ENCODE data around the gene APLF.
"Not testable (repeated sequence)": the region's sequence is repeated elsewhere in the genome, so short reads cannot be mapped to it uniquely, and the experiment has no call there.

Gene APLF

DNA sequence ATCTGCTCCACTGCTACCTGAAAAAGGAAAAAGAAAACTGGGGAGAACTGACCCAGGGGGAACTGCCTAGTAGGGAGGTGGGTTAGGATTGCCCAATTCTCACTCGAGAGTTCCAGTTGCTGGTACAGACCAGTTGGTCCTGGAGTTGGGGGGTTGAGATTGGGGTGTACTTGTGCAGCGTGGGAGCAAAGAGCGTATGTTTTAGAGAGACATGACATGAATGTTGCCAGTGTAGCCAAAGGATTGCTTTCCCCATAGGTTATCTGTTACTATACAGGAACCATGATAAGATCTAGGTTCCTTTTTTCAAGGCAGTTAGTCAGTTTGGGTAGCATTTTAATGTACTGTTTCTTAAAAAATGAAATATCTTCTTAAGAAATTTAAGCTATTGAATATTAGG lies 68.6 kb downstream of the APLF start:
- Histone ChIP-seq H3K27ac (ENCODE audit: low read length) (no peak overlapping the region), H3K9me3 (ENCODE audit: control insufficient read depth in 2 of 2, low read length in 2 of 2) (no peaks in the 10 kb centered on the region), H3K36me3 (ENCODE audit: control insufficient read depth in 2 of 2, insufficient read depth in 2 of 2, low read length in 2 of 2) (no peaks in the 10 kb centered on the region), H3K9ac (ENCODE audit: low read length in 2 of 2) (no peak overlapping the region), H3K4me3 (ENCODE audit: low read length in 2 of 2) (no peak overlapping the region), H3K27me3 (ENCODE audit: control insufficient read depth in 1 of 2, insufficient read depth in 2 of 2, low read length in 2 of 2) (no peaks in the 10 kb centered on the region), H3K4me1 (ENCODE audit: control insufficient read depth, insufficient read depth, low read length) (no peaks in the 10 kb centered on the region)

DNA sequence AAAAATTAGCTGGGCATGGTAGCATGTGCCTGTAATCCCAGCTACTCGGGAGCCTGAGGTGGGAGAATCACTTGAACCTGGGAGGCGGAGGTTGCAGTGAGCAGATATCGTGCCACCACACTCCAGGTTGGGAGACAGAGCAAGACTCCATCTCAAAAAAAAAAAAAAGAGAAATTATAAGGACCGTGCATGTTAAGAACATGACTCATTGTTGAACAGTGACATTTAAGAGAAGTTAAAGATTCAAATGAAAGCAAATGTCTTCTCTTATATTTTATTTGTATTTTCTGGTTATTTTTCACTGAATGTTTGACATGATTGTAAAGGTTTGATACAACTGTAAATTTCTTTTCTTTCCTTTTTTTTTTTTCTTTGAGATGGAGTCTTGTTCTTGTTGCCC lies 69.6 kb downstream of the APLF start:
- Histone ChIP-seq H3K4me1 (ENCODE audit: control insufficient read depth, insufficient read depth, low read length) (no peaks in the 10 kb centered on the region), H3K27ac (ENCODE audit: low read length) (no peak overlapping the region), H3K27me3 (ENCODE audit: control insufficient read depth in 1 of 2, insufficient read depth in 2 of 2, low read length in 2 of 2) (no peaks in the 10 kb centered on the region), H3K9ac (ENCODE audit: low read length in 2 of 2) (no peak overlapping the region), H3K36me3 (ENCODE audit: control insufficient read depth in 2 of 2, insufficient read depth in 2 of 2, low read length in 2 of 2) (no peaks in the 10 kb centered on the region), H3K9me3 (ENCODE audit: control insufficient read depth in 2 of 2, low read length in 2 of 2) (no peaks in the 10 kb centered on the region), H3K4me3 (ENCODE audit: low read length in 2 of 2) (no peak overlapping the region)

DNA sequence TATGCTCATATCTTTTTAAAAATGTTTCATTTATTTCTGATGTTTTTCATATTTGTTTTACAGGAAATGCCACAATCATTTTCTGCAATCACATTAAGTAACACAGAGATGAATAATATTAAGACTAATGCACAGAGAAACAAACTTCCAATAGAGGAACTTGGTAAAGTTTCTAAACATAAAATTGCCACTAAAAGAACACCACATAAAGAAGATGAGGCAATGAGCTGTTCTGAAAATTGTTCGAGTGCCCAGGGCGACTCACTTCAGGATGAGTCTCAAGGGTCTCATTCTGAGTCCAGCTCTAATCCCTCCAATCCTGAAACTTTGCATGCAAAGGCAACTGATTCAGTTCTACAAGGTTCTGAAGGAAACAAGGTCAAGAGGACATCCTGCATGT lies 70.4 kb downstream of the APLF start:
- no peaks in the 10 kb centered on the region for H3K4me1 ChIP-seq (ENCODE audit: control insufficient read depth, insufficient read depth, low read length)
- no peak overlapping the region for H3K27ac ChIP-seq (ENCODE audit: low read length)
- H3K9me3 ChIP-seq (ENCODE audit: control insufficient read depth in 2 of 2, low read length in 2 of 2): no peaks in the 10 kb centered on the region
- H3K36me3 ChIP-seq (ENCODE audit: control insufficient read depth in 2 of 2, insufficient read depth in 2 of 2, low read length in 2 of 2): no peaks in the 10 kb centered on the region
- no peak overlapping the region for H3K9ac ChIP-seq (ENCODE audit: low read length in 2 of 2)
- H3K27me3 ChIP-seq (ENCODE audit: control insufficient read depth in 1 of 2, insufficient read depth in 2 of 2, low read length in 2 of 2): no peaks in the 10 kb centered on the region
- no peak overlapping the region for H3K4me3 ChIP-seq (ENCODE audit: low read length in 2 of 2)

DNA sequence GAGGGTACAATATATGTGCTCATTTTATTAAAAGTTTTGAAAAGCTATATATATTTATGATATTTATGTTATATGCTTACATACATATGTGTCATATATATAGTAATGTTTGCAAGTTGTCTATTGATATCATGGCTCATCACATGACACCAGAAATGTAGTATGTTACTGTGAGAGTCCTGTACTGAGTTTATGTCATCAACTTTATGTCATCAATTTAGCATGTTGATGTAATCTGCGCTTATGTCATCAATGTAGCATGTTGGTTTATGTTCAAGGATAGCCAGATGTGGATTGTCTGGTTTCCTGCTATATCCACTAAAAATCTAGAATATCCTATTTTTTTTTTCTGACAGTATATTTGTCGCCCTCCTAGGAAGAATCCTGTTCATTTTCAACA lies 77.4 kb downstream of the APLF start:
- H3K27me3 ChIP-seq (ENCODE audit: control insufficient read depth in 1 of 2, insufficient read depth in 2 of 2, low read length in 2 of 2): no peaks in the 10 kb centered on the region
- H3K9ac ChIP-seq (ENCODE audit: low read length in 2 of 2): no peak overlapping the region
- no peak overlapping the region for H3K4me3 ChIP-seq (ENCODE audit: low read length in 2 of 2)
- H3K36me3 ChIP-seq (ENCODE audit: control insufficient read depth in 2 of 2, insufficient read depth in 2 of 2, low read length in 2 of 2): peaks cover 0 to 2% of the 10 kb centered on the region in 2 donors
- no peaks in the 10 kb centered on the region for H3K4me1 ChIP-seq (ENCODE audit: control insufficient read depth, insufficient read depth, low read length)
- no peaks in the 10 kb centered on the region for H3K9me3 ChIP-seq (ENCODE audit: control insufficient read depth in 2 of 2, low read length in 2 of 2)
- H3K27ac ChIP-seq (ENCODE audit: low read length): no peak overlapping the region

- Histone ChIP-seq H3K27ac (ENCODE audit: low read length) (no peak overlapping the region), H3K9me3 (ENCODE audit: control insufficient read depth in 2 of 2, low read length in 2 of 2) (no peaks in the 10 kb centered on the region), H3K27me3 (ENCODE audit: control insufficient read depth in 1 of 2, insufficient read depth in 2 of 2, low read length in 2 of 2) (no peaks in the 10 kb centered on the region), H3K4me3 (ENCODE audit: low read length in 2 of 2) (no peak overlapping the region), H3K9ac (ENCODE audit: low read length in 2 of 2) (no peak overlapping the region), H3K4me1 (ENCODE audit: control insufficient read depth, insufficient read depth, low read length) (no peaks in the 10 kb centered on the region), H3K36me3 (ENCODE audit: control insufficient read depth in 2 of 2, insufficient read depth in 2 of 2, low read length in 2 of 2) (peaks cover 0 to 2% of the 10 kb centered on the region in 2 donors)
Observed at GRCh38 chr2:68548396-68548795, 81.0 kb downstream of the APLF start.

DNA sequence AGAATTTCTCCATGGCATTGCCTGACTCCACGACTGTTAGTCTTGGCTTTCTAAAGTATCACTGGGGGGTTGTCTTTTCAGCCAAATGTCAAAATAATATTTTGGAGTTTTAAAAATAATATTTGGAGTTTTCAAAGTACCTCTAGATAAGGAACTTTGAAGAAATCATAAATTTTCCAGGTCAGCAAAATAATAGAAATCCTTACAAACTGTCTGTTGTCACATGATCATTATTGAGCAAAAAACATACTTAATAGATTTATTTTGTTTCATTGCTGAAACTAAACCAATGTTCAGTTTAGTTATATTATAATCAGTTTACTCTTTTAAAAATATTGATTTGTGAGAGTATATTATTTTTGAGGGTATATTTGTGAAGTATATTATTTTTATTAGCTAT lies 85.7 kb downstream of the APLF start:
- H3K27me3 ChIP-seq (ENCODE audit: control insufficient read depth in 1 of 2, insufficient read depth in 2 of 2, low read length in 2 of 2): no peaks in the 10 kb centered on the region
- no peak overlapping the region for H3K9ac ChIP-seq (ENCODE audit: low read length in 2 of 2)
- H3K9me3 ChIP-seq (ENCODE audit: control insufficient read depth in 2 of 2, low read length in 2 of 2): no peaks in the 10 kb centered on the region
- H3K36me3 ChIP-seq (ENCODE audit: control insufficient read depth in 2 of 2, insufficient read depth in 2 of 2, low read length in 2 of 2): no peaks in the 10 kb centered on the region
- no peak overlapping the region for H3K4me3 ChIP-seq (ENCODE audit: low read length in 2 of 2)
- H3K27ac ChIP-seq (ENCODE audit: low read length): no peak overlapping the region
- no peaks in the 10 kb centered on the region for H3K4me1 ChIP-seq (ENCODE audit: control insufficient read depth, insufficient read depth, low read length)

GRCh38 chr2:68555425-68556206 lies 88.2 kb downstream of the APLF start:
- not testable (repeated sequence) for H3K27ac ChIP-seq (ENCODE audit: low read length); H3K27me3 ChIP-seq (ENCODE audit: control insufficient read depth in 1 of 2, insufficient read depth in 2 of 2, low read length in 2 of 2); H3K36me3 ChIP-seq (ENCODE audit: control insufficient read depth in 2 of 2, insufficient read depth in 2 of 2, low read length in 2 of 2); H3K4me3 ChIP-seq (ENCODE audit: low read length in 2 of 2); H3K4me1 ChIP-seq (ENCODE audit: control insufficient read depth, insufficient read depth, low read length); H3K9ac ChIP-seq (ENCODE audit: low read length in 2 of 2); H3K9me3 ChIP-seq (ENCODE audit: control insufficient read depth in 2 of 2, low read length in 2 of 2)

DNA sequence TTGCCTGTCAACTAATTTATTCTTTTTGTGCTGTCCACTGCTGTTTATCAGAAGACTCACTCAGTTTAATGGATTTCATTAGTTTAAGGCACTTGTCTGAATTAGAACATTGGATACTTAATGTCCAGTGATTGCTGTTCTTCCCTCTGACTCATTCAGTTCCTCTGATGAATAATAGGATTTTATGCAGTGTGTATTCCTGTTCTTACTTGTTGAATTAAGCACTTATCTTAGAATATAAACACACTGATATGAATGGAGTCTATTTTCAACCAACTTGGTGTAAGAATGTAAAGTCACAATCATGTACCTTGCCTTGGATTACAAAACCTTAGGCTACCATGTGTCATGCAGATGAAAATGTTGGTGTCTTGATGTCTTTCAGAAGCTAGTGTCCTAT lies 89.0 kb downstream of the APLF start:
- Histone ChIP-seq H3K4me3 (ENCODE audit: low read length in 2 of 2) (no peak overlapping the region), H3K27ac (ENCODE audit: low read length) (no peak overlapping the region), H3K27me3 (ENCODE audit: control insufficient read depth in 1 of 2, insufficient read depth in 2 of 2, low read length in 2 of 2) (no peaks in the 10 kb centered on the region), H3K4me1 (ENCODE audit: control insufficient read depth, insufficient read depth, low read length) (no peaks in the 10 kb centered on the region), H3K36me3 (ENCODE audit: control insufficient read depth in 2 of 2, insufficient read depth in 2 of 2, low read length in 2 of 2) (no peaks in the 10 kb centered on the region), H3K9me3 (ENCODE audit: control insufficient read depth in 2 of 2, low read length in 2 of 2) (no peaks in the 10 kb centered on the region), H3K9ac (ENCODE audit: low read length in 2 of 2) (no peak overlapping the region)

DNA sequence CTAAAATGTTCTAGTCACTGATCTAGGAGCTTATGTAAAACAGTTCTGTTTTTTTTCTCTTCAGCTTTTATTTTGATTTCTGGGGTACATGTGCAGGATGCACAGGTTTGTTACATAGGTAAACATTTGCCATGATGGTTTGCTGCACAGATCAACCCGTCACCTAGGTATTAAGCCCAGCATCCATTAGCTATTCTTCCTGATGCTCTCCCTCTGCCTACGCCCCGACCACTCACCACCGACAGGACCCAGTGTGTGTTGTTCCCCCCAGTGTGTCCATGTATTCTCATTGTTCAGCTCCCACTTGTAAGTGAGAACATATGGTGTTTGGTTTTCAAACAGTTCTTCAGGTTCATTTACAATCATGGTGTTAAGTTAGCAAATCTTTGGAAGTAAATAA lies 91.2 kb downstream of the APLF start:
- Histone ChIP-seq H3K27ac (ENCODE audit: low read length) (no peak overlapping the region), H3K36me3 (ENCODE audit: control insufficient read depth in 2 of 2, insufficient read depth in 2 of 2, low read length in 2 of 2) (no peaks in the 10 kb centered on the region), H3K9me3 (ENCODE audit: control insufficient read depth in 2 of 2, low read length in 2 of 2) (no peaks in the 10 kb centered on the region), H3K4me1 (ENCODE audit: control insufficient read depth, insufficient read depth, low read length) (no peaks in the 10 kb centered on the region), H3K4me3 (ENCODE audit: low read length in 2 of 2) (no peak overlapping the region), H3K27me3 (ENCODE audit: control insufficient read depth in 1 of 2, insufficient read depth in 2 of 2, low read length in 2 of 2) (no peaks in the 10 kb centered on the region), H3K9ac (ENCODE audit: low read length in 2 of 2) (no peak overlapping the region)

GRCh38 chr2:68559692-68560091 lies 92.3 kb downstream of the APLF start:
- no peaks in the 10 kb centered on the region for H3K9me3 ChIP-seq (ENCODE audit: control insufficient read depth in 2 of 2, low read length in 2 of 2)
- H3K27ac ChIP-seq (ENCODE audit: low read length): no peak overlapping the region
- no peak overlapping the region for H3K9ac ChIP-seq (ENCODE audit: low read length in 2 of 2)
- H3K36me3 ChIP-seq (ENCODE audit: control insufficient read depth in 2 of 2, insufficient read depth in 2 of 2, low read length in 2 of 2): no peaks in the 10 kb centered on the region
- no peaks in the 10 kb centered on the region for H3K4me1 ChIP-seq (ENCODE audit: control insufficient read depth, insufficient read depth, low read length)
- H3K4me3 ChIP-seq (ENCODE audit: low read length in 2 of 2): no peak overlapping the region
- no peaks in the 10 kb centered on the region for H3K27me3 ChIP-seq (ENCODE audit: control insufficient read depth in 1 of 2, insufficient read depth in 2 of 2, low read length in 2 of 2)

GRCh38 chr2:68560545-68560944 lies 93.2 kb downstream of the APLF start:
- H3K4me3 ChIP-seq (ENCODE audit: low read length in 2 of 2): no peak overlapping the region
- no peaks in the 10 kb centered on the region for H3K9me3 ChIP-seq (ENCODE audit: control insufficient read depth in 2 of 2, low read length in 2 of 2)
- H3K27ac ChIP-seq (ENCODE audit: low read length): no peak overlapping the region
- H3K9ac ChIP-seq (ENCODE audit: low read length in 2 of 2): no peak overlapping the region
- H3K4me1 ChIP-seq (ENCODE audit: control insufficient read depth, insufficient read depth, low read length): no peaks in the 10 kb centered on the region
- H3K27me3 ChIP-seq (ENCODE audit: control insufficient read depth in 1 of 2, insufficient read depth in 2 of 2, low read length in 2 of 2): no peaks in the 10 kb centered on the region
- no peaks in the 10 kb centered on the region for H3K36me3 ChIP-seq (ENCODE audit: control insufficient read depth in 2 of 2, insufficient read depth in 2 of 2, low read length in 2 of 2)
